SIG-M5 treated with dmso at 0.1 percent for 504 hours (cell line): ENCODE measurements around the gene TXK.
"Not testable (repeated sequence)": the region's sequence is repeated elsewhere in the genome, so short reads cannot be mapped to it uniquely, and the experiment has no call there.

Experiments used
- DNase-seq: peaks from one replicate; lab custom pipeline; 2025; ENCODE audit not compliant: unreplicated experiment; lab: John Stamatoyannopoulos, UW

Gene TXK

GRCh38 chr4:48134081-48134480 lies at the start of gene TXK:
Gene TXK, minus strand, starts transcription at chr4:48134250. Its CDS starts 80 bp downstream, at chr4:48134170.
- DNase-seq = no peak

DNA sequence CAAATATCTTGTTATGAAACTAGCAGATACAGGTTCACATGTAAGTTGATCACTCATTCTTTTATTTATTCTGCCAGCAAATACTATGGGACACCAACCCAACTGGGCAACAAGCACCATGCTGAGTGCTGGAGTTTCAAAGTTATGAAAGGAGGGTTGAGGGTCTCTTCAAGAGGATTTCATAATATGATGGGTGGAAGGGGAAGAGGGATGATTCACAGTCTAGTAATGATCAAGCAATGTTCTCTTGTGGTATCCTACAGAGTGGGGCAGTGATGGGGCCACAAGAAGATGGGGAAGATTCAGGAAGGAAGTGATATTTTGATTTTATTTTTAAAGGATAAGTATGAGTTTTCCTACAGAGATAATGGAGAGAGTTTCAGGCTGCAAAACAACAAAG lies 46.2 kb upstream of the TXK start:
- peak; percentile 85 for DNase-seq

GRCh38 chr4:48178931-48179330 lies 44.9 kb upstream of the TXK start:
- no peak for DNase-seq

DNA sequence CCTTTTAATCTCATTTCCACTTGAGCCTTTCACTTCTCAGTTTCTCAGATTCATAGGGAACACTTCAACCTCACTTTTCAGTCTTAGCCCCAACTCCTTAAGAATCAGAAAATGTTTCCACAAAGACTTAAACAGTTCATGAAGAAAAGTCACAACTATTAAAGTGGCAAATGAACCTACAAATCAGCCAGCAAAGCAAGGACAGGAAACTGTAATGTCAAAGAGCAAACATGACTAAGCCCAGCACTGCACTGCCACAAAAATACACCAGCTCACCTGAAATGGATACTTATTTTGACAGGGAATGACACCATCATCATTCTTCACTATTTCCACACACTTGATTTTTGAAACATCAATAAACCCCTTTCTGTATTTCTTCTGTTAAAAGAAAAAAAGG lies 41.8 kb upstream of the TXK start:
- no peak for DNase-seq

GRCh38 chr4:48175328-48175727 lies 41.3 kb upstream of the TXK start:
- no peak for DNase-seq

GRCh38 chr4:48173056-48173991 lies 39.3 kb upstream of the TXK start:
- peak; percentile 69 for DNase-seq

- DNase-seq = no peak
Observed at GRCh38 chr4:48172651-48173050, 38.6 kb upstream of the TXK start.

DNA sequence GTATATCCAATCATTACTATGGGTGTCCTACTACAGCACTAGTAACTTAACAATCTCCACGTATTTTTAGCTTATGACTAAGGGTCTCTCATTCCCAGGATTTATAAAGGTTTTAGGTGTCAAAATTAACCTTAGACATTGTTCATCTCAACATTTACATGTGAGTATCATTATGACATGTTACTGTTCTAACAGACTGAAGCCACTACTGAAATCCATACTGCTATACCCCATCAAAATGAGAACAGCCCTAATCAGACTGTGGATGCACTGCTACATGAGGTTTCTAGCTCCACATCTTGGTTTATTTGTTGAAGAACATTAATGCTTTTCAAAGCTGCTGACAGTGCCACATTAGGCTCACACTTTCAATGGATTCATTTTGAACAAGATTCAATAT lies 35.6 kb upstream of the TXK start:
- no peak for DNase-seq

DNA sequence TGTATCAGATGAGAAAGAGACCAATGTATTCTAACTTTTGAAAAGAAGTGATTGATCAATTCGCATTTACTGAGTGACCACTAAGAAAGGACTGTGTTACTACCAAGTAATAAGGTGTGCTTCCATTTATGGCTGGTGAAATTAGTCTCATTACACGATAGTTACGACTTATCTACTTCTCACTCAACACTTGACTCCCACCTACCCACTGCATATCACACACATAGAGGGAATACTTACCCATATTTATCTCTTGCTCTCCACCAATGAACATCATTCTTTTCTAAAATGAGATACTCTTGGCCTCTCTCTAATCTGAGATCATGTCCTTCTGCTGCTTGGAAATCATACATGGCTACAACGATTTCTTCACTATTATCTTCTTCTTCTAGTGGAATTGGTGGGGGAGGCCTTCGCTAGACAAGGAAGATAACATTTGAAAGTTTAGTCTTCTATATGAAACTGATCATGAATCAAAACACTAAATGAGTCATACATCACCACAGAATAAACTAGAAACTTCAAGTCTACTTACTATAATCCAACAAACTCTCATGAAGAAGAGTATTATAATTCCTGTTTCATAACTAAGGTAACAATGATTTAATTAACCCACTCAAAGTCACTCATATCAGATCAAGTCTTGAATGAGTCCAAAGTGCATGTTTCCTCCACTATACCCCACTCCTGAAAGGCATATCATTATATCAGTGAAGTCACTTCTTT lies 33.7 kb upstream of the TXK start:
- DNase-seq = no peak

DNA sequence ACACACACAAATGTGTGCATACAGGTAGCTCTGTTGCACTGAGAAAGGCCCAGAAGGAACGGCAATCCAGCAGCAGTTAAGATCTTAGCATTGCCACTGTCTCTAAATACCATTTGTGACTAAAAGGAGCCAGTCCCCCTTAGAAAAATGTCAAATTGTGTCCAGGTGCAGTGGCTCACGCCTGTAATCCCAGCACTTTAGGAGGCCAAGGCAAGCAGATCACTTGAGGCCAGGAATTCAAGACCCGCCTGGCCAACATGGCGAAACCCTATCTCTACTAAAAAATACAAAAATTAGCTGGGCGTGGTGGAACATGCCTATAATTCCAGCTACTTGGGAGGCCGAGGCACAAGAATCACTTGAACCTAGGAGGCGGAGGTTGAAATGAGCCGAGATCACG lies 30.5 kb upstream of the TXK start:
- not testable (repeated sequence) for DNase-seq

DNA sequence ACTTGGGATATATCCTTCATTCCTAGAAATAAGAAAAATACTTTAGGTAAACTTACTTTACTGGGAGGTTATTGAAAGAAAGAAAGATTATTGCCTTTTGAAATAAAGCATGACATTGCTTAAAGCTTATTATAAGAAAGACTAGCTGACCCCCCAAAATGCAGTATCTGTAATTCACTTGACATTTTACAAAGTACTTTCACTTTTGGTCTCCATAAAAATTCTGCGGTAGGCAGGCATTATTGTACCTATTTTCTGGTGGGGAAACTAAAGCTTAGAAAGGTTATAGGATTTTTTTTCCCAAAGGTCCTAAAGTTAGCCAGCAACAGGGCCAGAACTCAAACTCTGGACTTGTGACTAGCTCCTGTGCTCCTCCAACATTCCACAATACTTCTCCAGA lies 29.7 kb upstream of the TXK start:
- no peak for DNase-seq

DNA sequence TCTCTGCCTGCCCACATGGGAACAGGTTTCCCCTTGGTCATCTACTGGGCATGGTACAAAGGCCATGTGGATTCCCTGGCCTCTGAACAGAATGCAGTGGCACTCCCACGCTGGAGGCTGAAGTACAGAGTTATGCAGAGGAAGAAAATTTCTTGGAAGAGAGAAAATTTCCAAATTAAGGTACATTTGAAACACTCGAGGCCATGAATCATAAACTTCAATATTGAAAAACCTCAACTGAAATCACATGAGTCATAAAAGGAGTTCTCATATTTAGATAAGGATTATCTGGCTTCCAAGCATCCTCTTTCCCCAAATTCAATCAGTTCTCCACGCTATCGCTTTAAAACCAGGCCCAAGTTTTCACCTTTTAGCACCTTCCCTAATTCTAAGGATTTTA lies 28.1 kb upstream of the TXK start:
- DNase-seq = no peak

DNA sequence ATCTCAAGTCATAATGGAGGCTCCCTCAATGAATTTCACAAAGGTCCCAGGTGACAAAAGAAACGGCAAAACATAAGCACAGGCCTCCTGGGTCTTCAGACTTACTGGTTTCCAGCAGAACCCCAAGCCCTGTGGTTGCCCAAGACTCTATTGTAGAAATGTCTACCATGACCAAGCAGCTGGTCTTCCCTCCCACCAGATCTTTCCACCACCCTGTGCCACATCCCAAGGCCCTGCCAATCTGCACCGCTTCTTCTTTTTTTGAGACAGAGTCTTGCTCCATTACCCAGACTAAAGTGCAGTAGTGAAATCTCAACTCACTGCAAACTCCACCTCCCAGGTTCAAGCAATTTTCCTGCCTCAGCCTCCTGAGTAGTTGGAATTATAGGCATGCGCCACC lies 23.2 kb upstream of the TXK start:
- no peak for DNase-seq

DNA sequence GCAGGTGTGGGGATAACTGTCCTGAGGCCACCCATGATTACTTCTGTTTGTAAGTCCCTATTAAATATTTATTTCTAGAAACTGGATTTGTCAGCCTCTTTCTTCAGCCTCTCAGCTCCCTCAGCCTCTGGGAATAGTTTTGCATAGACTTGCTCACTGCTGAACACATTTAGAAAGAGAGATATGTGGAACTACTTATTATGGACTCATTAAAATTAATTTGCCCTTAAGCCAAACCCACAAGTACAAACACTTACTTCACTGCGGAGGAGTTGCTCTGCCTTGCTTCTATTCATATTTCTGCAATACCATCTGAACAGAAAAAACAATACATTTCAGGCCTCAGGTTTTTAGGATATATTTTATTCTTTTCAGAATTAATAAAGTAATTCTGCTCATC lies 22.4 kb upstream of the TXK start:
- DNase-seq = no peak

- no peak for DNase-seq
Observed at GRCh38 chr4:48153791-48154550, 19.9 kb upstream of the TXK start.

DNA sequence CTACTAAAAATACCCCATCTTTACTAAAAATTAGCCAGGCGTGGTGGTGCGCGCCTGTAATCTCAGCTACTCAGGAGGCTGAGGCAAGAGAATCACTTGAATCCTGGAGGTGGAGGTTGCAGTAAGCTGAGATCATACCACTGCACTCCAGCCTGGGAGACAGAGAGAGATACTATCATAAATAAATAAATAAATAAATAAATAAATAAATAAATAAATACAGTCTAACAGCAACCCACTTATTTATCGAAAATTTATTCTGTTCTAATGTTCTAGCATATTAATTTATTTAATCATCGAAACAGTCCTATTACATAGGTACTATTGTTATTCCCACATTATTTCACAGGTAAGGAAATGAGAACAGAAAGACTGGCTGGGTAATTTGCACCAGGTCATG lies 18.2 kb upstream of the TXK start:
- no peak for DNase-seq

- DNase-seq = no peak
Observed at GRCh38 chr4:48149827-48150370, 15.8 kb upstream of the TXK start.

- DNase-seq = no peak
Observed at GRCh38 chr4:48147621-48148020, 13.6 kb upstream of the TXK start.

DNA sequence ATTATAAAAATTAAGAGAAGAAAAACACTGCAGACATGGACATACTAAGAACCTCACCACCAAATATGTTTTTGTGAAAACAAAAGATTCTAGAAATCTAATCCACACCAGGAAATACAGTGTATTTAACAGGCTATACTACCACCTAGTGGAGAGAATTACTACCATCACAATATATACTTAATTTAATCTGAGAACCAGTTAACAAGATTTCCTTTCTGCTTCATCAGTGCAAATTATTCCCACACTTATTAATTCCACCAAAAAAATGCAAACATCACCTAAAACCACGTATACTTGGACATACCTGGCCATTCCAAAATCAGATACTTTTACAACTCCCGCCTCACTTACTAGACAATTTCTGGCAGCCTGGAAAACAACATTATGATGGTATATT lies 7.0 kb upstream of the TXK start:
- peak; percentile 36 for DNase-seq

DNA sequence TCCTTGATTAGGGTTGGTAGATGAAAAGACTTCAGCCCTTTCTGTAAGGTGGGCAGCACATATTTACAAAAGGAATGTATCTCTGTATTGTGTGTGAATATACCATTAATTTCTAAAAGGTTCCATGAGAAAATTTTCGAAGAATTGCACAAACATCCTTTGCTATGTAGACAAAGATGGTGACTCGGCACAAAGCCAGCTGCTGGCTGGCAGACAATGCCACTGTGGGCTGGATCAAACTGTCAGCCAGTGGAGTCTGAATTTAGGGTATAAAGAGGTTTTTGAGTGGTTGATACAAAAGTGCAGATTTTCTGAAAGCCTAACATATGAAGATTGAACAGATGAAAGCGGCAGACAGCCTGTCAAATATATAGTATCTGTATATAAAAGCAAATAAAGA lies 5.6 kb upstream of the TXK start:
- DNase-seq = no peak

DNA sequence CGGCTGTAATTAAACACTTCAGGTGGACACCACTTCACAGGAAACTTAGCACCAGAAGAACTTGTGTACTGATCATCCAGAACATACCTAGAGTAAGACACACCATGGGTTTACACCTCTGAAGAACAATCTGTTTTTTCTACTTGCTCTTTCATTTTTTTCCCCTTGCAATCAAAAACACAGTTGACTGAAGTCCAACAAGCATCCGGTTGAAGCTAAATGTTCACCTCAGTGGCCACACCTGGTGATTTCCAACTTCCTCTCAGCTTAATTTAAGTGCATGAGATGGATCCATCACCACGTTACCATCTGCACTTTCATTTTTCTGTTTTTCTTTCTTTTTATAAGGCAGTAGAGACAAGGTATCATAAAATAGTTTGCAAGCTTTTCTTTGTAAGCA lies 4.9 kb upstream of the TXK start:
- DNase-seq = no peak
